Esophagus squamous epithelium (tissue), 5 donors: ENCODE results near the gene TLK1. TPM values are rescaled to one million over a fixed set of nuclear protein-coding genes. Genes with fewer than 3 reads are reported as not detected.
"Not testable (repeated sequence)": the region's sequence is repeated elsewhere in the genome, so short reads cannot be mapped to it uniquely, and the experiment has no call there.

Experiments used
- DNase-seq: peaks from one replicate; lab custom pipeline; 2025; lab: John Stamatoyannopoulos, UW
- H3K27ac ChIP-seq, 4 donors: fragments of 200-600 bp; sonication (generic); one replicate each; pipeline ENCODE4 v1.5.1; 2016 to 2019; ENCODE audit warnings: mild to moderate bottlenecking in 1 of 4
- H3K27me3 ChIP-seq, 4 donors: fragments of 200-600 bp; sonication (generic); 1 replicate in 3 of 4; 2 replicates in 1 of 4; pipeline versions ENCODE4 v1.5.1 to v1.6.0; 2017 to 2021; ENCODE audit warnings: antibody characterized with exemption in 1 of 4
- H3K36me3 ChIP-seq, 3 donors: fragments of 200-600 bp; sonication (generic); one replicate each; pipeline ENCODE4 v1.5.1; 2016 to 2019
- H3K4me1 ChIP-seq, 3 donors: fragments of 200-600 bp; sonication (generic); one replicate each; pipeline ENCODE4 v1.5.1; 2017 to 2019
- H3K4me3 ChIP-seq, 4 donors: fragments of 200-600 bp; sonication (generic); 1 replicate in 3 of 4; 2 replicates in 1 of 4; pipeline ENCODE4 v1.5.1; 2016 to 2019; ENCODE audit warnings: mild to moderate bottlenecking in 2 of 4, moderate library complexity in 1 of 4
- H3K9me3 ChIP-seq, 3 donors: fragments of 200-600 bp; sonication (generic); one replicate each; pipeline ENCODE4 v1.5.1; 2016 to 2019
- CTCF ChIP-seq, 6 experiments: fragments of 450-650 bp in 4 of 6; fragments of 200-600 bp in 2 of 6; sonication (generic) in 2 of 6; IDR thresholded peaks; one replicate each; pipeline ENCODE4 v1.5.1; 2016 to 2019; ENCODE audit warnings: antibody characterized with exemption in 6 of 6, mild to moderate bottlenecking in 4 of 6, moderate library complexity in 4 of 6
- POLR2A ChIP-seq, 4 donors: fragments of 450-650 bp; IDR thresholded peaks; one replicate each; pipeline ENCODE4 v1.6.1; 2017; ENCODE audit warnings: antibody characterized with exemption in 4 of 4, mild to moderate bottlenecking in 4 of 4, moderate library complexity in 3 of 4
- WGBS, 2 donors: methylation state at CpG; one replicate each; pipeline ENCODE4 v1.1.5; 2018; 5-methylcytosine and 5-hydroxymethylcytosine counted together
- intact Hi-C: fragments of 100-400 bp; cut with DNase I; formaldehyde crosslinking; loops from one replicate; pipeline ENCODE4 v1.15.0; 2022
- total RNA-seq, 4 donors: library from RNA; depleted of rRNA; stranded (reverse); fragments of >200 nt; gene quantifications; one replicate each; pipeline ENCODE4 v1.1.0, GENCODE V29; 2016
- donor health status: DM: yes; HTN: yes; CAD: no.

The TLK1 gene
- total RNA-seq, 4 donors from 2014 or later: 11.1 to 24.5 (median 20.0) TPM

GRCh38 chr2:171098607-171099006, 62.1 kb downstream of the TLK1 start:
- intact Hi-C loops: no loop called here
- Histone ChIP-seq H3K4me3 (no peak overlapping the region), H3K4me1 (no peaks in the 10 kb centered on the region), H3K27ac (no peak overlapping the region), H3K9me3 (peaks cover 0 to 30% (median 16%) of the 10 kb centered on the region in 3 donors), H3K27me3 (no peaks in the 10 kb centered on the region), H3K36me3 (peaks cover 0 to 30% (median 0%) of the 10 kb centered on the region in 3 donors)
- TF ChIP-seq CTCF (IDR thresholded peaks at IDR 0.05) (no peak), POLR2A (IDR thresholded peaks at IDR 0.05) (no peak)
- DNase-seq: no peak

GRCh38 chr2:171095014-171095582, 65.6 kb downstream of the TLK1 start:
- no peak overlapping the region for H3K4me3 ChIP-seq
- no peaks in the 10 kb centered on the region for H3K4me1 ChIP-seq
- H3K27ac ChIP-seq: no peak overlapping the region
- no peak for DNase-seq
- no peaks in the 10 kb centered on the region for H3K27me3 ChIP-seq
- no peak for TF ChIP-seq CTCF (IDR thresholded peaks at IDR 0.05)
- TF ChIP-seq POLR2A (IDR thresholded peaks at IDR 0.05): no peak
- 67 to 86% methylated on average over 2 of the region's 2 CpGs for WGBS, 2 donors
- intact Hi-C loops: no loop called here
- peaks cover 0 to 26% (median 16%) of the 10 kb centered on the region in 3 donors for H3K9me3 ChIP-seq
- H3K36me3 ChIP-seq: peaks cover 0 to 35% (median 0%) of the 10 kb centered on the region in 3 donors

- H3K4me1 ChIP-seq, DNase-seq, H3K4me3 ChIP-seq, H3K27ac ChIP-seq, intact Hi-C loops, H3K27me3 ChIP-seq, H3K9me3 ChIP-seq, H3K36me3 ChIP-seq: not testable (repeated sequence)
- 95 to 98% methylated on average over 9 to 11 of the region's 11 CpGs for WGBS, 2 donors
Observed at GRCh38 chr2:171091517-171091916, 69.2 kb downstream of the TLK1 start.

- WGBS, 2 donors: 93 to 95% methylated on average over 6 of the region's 6 CpGs
- Histone ChIP-seq H3K4me1 (peaks cover 0 to 7% (median 4%) of the 10 kb centered on the region in 3 donors), H3K4me3 (no peak overlapping the region), H3K36me3 (peaks cover 0 to 10% (median 0%) of the 10 kb centered on the region in 3 donors), H3K9me3 (no peaks in the 10 kb centered on the region), H3K27ac (no peak overlapping the region), H3K27me3 (no peaks in the 10 kb centered on the region)
- TF ChIP-seq CTCF (IDR thresholded peaks at IDR 0.05): no peak
- no peak for TF ChIP-seq POLR2A (IDR thresholded peaks at IDR 0.05)
- no peak for DNase-seq
- intact Hi-C loops: no loop called here
Observed at GRCh38 chr2:171089489-171089888, 71.2 kb downstream of the TLK1 start.

- no peaks in the 10 kb centered on the region for H3K9me3 ChIP-seq
- no peak overlapping the region for H3K4me3 ChIP-seq
- intact Hi-C loops: no loop called here
- TF ChIP-seq POLR2A (IDR thresholded peaks at IDR 0.05) (no peak), CTCF (IDR thresholded peaks at IDR 0.05) (no peak)
- peaks cover 0 to 10% (median 0%) of the 10 kb centered on the region in 3 donors for H3K36me3 ChIP-seq
- WGBS, 2 donors: 84 to 95% methylated on average over 5 of the region's 5 CpGs
- H3K4me1 ChIP-seq: peaks cover 0 to 18% (median 4%) of the 10 kb centered on the region in 3 donors
- no peaks in the 10 kb centered on the region for H3K27me3 ChIP-seq
- DNase-seq: no peak
- H3K27ac ChIP-seq: no peak overlapping the region
Observed at GRCh38 chr2:171088057-171088834, 72.4 kb downstream of the TLK1 start.
